ENCODE measurements around the gene RBFOX2.
"Not testable (repeated sequence)": the region's sequence is repeated elsewhere in the genome, so short reads cannot be mapped to it uniquely, and the experiment has no call there.

DNA sequence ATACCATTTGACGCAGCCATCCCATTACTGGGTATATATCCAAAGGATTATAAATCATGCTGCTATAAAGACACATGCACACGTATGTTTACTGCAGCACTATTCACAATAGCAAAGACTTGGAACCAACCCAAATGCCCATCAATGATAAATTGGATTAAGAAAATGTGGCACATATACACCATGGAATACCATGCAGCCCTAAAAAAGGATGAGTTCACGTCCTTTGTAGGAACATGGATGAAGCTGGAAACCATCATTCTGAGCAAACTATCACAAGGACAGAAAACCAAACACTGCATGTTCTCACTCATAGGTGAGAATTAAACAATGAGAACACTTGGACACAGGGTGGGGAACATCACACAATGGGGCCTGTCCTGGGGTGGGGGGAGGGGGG is 7.8 kb downstream of the RBFOX2 start:
- TF ChIP-seq, protein P1, sequence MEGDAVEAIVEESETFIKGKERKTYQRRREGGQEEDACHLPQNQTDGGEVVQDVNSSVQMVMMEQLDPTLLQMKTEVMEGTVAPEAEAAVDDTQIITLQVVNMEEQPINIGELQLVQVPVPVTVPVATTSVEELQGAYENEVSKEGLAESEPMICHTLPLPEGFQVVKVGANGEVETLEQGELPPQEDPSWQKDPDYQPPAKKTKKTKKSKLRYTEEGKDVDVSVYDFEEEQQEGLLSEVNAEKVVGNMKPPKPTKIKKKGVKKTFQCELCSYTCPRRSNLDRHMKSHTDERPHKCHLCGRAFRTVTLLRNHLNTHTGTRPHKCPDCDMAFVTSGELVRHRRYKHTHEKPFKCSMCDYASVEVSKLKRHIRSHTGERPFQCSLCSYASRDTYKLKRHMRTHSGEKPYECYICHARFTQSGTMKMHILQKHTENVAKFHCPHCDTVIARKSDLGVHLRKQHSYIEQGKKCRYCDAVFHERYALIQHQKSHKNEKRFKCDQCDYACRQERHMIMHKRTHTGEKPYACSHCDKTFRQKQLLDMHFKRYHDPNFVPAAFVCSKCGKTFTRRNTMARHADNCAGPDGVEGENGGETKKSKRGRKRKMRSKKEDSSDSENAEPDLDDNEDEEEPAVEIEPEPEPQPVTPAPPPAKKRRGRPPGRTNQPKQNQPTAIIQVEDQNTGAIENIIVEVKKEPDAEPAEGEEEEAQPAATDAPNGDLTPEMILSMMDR (IDR thresholded peaks at IDR 0.05): not testable (repeated sequence)
- TF ChIP-seq POLR2AphosphoS5 (IDR thresholded peaks at IDR 0.05; ENCODE audit: low read depth, low read length); SIN3A (IDR thresholded peaks at IDR 0.05; ENCODE audit: borderline replicate concordance, insufficient read depth, low read depth, low read length): not testable (repeated sequence)
- TF ChIP-seq, protein P2, sequence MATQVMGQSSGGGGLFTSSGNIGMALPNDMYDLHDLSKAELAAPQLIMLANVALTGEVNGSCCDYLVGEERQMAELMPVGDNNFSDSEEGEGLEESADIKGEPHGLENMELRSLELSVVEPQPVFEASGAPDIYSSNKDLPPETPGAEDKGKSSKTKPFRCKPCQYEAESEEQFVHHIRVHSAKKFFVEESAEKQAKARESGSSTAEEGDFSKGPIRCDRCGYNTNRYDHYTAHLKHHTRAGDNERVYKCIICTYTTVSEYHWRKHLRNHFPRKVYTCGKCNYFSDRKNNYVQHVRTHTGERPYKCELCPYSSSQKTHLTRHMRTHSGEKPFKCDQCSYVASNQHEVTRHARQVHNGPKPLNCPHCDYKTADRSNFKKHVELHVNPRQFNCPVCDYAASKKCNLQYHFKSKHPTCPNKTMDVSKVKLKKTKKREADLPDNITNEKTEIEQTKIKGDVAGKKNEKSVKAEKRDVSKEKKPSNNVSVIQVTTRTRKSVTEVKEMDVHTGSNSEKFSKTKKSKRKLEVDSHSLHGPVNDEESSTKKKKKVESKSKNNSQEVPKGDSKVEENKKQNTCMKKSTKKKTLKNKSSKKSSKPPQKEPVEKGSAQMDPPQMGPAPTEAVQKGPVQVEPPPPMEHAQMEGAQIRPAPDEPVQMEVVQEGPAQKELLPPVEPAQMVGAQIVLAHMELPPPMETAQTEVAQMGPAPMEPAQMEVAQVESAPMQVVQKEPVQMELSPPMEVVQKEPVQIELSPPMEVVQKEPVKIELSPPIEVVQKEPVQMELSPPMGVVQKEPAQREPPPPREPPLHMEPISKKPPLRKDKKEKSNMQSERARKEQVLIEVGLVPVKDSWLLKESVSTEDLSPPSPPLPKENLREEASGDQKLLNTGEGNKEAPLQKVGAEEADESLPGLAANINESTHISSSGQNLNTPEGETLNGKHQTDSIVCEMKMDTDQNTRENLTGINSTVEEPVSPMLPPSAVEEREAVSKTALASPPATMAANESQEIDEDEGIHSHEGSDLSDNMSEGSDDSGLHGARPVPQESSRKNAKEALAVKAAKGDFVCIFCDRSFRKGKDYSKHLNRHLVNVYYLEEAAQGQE (IDR thresholded peaks at IDR 0.05; ENCODE audit: insufficient read depth in 1 of 2, low read depth in 2 of 2, low read length in 1 of 2): not testable (repeated sequence)

Data from Panc1 (cell line).